Stimulated activated CD4-positive, alpha-beta T cell treated with anti-CD3 and anti-CD28 coated beads, Interleukin-2, amount 100 ng/mL, for 24 hours (primary cell): Measurements from ENCODE around the gene RTBDN.
A peak's percentile ranks its signal among the peaks of the same experiment; 100 is the strongest.

Experiments used
- DNase-seq, 2 donors: peaks; one replicate each; pipeline ENCODE4 v3.0.0-alpha.2; 2020

Gene RTBDN

GRCh38 chr19:12778017-12778904, 56.1 kb downstream of the RTBDN start:
- peak; percentile 48 to 57 for DNase-seq

- peak; percentile 88 to 90 for DNase-seq
Observed at GRCh38 chr19:12777217-12778016, 57.0 kb downstream of the RTBDN start.
